ENCODE data around the gene TXNRD2.

Gene TXNRD2

DNA sequence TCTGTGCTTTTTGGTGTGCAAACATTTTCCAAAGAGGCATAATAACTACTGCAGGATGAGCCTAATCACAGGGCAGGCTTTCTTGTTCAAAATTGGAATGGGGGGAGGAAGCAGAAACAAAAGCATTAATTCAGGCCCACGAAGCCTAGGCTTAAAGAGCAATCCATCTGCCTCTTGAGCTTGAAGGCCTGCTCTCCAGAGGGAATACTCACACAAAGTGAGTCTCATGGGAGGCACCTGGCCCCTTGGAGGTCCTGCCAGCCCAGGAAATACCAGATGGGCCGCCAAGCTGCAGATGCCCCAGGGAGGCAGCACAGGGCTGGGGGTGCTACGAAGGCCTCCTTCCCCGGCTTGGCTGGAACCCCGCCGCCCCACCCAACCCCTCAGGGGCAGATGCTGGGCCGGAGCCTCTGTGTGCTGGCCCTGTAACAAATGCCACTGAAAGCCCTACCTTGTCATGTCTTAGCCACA is 39.3 kb downstream of the TXNRD2 start:
- DNase-seq = no peak

GRCh38 chr22:19901577-19902244 is 39.9 kb downstream of the TXNRD2 start:
- no peak for DNase-seq

DNA sequence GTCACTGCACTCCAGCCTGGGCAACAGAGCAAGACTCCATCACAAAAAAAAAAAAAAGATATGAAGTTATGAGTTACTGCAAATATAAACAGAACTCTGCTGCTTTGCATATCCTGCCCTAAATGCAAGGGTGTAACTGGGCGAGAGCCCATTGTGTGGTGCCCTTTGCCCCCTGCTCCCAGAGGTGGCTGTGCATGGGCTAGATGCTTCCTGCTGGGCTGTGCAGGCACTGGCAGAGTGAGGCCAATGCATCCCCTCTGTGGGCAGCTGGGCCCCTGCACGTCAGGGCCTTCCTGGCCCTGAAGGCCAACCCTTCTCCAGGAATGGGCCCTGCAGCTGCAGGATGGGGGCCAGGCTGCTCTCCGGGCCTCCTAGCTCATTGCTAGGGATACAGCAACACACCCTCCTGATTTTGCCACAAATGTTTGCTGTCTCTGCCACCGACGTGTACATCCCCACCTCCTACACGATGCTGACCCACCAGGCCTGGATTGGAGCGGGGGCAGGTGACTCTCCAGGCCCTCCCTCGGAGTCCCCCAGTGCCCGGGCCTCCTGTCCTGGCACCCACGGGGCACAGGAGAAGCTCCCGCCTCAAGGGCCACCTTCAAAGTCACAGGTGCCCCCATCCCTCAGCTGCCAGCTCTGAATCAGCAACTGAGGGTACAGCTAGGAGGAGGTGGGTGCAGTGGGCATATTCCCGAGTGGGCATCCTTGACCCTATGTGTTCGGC is 40.7 kb downstream of the TXNRD2 start:
- DNase-seq = no peak

GRCh38 chr22:19898831-19899567 is 42.6 kb downstream of the TXNRD2 start:
- no peak for DNase-seq

- no peak for DNase-seq
Observed at GRCh38 chr22:19898145-19898544, 43.5 kb downstream of the TXNRD2 start.

- DNase-seq = no peak
Observed at GRCh38 chr22:19897726-19898125, 43.9 kb downstream of the TXNRD2 start.

GRCh38 chr22:19896665-19897355 is 44.8 kb downstream of the TXNRD2 start:
- no peak for DNase-seq

DNA sequence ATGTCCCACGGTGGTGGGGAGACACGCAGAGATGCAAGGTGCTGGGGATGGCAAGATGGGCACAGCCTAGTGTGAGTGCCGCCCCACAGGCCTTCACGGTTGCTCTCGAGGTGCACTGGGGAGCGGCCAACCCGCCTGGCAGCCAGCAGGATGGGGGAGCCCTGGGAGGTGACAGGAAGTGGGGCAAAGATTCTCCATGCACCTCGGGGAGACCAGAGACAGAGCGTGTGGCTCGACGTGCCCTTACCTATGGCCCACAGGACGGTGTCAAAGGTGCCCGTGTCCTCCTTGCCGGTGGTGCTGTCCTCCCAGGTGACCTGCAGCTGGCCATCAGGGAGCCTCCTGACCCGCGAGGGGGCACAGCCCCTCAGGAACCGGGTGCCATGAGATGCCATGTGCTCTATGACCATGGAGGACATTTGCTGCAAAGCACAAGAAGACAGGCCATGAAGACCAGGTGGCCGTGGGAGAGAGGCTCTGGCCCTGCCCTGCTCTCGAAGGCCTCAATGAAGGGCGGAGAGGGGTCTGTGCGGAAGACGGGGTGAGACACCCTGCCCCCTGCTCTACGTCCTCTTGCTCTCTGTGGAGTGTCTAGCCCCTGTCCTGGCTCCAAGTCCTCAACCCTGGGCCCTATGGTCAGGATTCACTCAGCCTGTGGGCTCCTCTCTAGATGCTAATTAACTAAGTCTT is 46.3 kb downstream of the TXNRD2 start:
- no peak for DNase-seq

GRCh38 chr22:19893363-19893762 is 48.3 kb downstream of the TXNRD2 start:
- no peak for DNase-seq

DNA sequence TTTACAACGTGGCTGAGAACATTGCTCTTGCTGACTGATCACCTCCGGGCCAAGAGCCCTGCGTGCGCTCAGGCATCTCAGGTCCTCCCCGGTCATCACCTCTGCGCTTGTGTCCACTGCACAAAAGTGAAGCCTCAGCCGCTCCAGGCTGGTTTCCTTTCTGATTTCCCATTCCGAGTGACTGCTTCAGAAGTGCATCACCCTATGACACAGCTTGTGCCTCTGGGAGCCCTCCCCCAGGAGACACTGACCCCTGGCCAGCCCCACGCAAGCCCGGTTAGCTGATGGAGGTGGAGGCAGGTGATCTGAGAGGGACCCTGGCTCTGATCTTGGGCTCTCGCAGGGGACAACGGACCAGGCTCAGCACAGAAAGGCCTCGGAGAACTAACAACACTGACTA is 48.7 kb downstream of the TXNRD2 start:
- no peak for DNase-seq

GRCh38 chr22:19892257-19892879 is 49.2 kb downstream of the TXNRD2 start:
- DNase-seq = no peak

- peak; percentile 5 to 23 for DNase-seq
Observed at GRCh38 chr22:19891317-19892256, 50.0 kb downstream of the TXNRD2 start.

- DNase-seq = no peak
Observed at GRCh38 chr22:19890502-19891316, 50.9 kb downstream of the TXNRD2 start.

- DNase-seq = no peak
Observed at GRCh38 chr22:19889951-19890350, 51.7 kb downstream of the TXNRD2 start.

GRCh38 chr22:19888131-19888746 is 53.4 kb downstream of the TXNRD2 start:
- DNase-seq = no peak

DNA sequence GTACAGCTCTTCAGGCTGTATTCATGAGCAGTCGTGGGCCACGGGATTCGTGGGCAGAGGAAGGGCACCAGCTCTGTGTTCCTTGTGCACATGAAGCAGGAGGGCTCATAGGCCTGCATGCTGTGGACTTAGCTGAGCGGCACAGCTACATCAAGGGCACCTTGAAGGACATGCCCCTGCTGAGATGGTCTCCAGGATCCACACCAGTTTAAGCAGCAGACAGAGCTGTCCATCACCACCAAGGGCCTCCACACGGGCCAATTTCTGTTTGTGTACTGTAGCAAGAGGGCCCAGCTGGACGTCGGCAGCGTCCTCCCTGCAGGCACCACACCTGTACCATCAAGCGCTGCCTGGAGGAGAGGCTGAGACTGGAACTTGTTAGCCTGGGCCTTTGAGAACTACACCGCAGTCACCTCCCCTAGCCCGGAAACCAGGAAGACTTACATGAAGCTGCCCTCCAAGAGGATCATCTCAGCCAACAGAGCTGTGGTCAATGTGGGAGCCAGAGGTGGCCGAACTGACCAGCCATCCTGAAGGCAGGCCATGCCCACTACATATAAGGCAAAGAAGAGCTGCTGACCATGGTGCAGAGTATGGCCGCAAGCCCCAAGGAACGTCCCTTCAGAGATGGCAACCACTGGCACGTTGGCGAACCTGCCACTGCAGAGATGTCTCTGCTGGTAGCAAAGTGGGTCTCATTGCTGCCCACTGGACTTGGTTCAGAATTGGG is 54.2 kb downstream of the TXNRD2 start:
- no peak for DNase-seq

DNA sequence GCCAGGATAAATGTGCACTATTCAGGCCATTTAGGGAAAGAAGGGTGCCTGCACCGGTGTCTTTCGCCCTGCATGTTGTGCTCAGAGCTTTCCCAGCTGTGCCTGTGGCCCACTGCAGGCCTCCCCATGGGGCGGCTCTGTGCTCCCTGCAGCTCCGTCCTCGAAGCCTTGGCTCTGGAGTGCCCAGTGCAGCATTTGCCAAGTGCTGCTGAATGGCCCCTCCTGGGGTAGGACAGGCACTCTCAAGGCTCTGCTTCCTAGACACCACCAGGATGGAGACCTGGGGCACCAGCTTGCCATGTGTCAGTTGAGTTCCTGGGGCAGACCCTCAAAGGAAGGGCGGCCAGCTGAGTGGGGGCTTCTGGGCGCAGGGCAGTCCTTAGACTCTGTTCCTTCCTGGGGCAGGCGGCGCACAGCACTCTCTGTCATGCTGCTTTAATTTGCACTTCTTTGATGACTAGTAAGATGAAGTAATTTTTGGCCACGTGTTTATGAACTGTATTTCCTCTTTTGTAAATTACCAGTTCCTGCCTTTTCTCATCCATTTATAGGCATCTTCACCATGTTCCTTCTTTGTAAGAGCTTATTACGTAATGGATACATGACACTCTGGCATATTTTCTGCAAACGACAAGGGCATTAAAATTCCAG is 54.9 kb downstream of the TXNRD2 start:
- peak; percentile 98 for DNase-seq
